Choroid plexus epithelial cell (primary cell): ENCODE results near the gene ZNF878.
"Not testable (repeated sequence)": the region's sequence is repeated elsewhere in the genome, so short reads cannot be mapped to it uniquely, and the experiment has no call there.

Experiments used
- DNase-seq: peaks from one replicate; pipeline ENCODE4 v3.0.0-alpha.2; 2010; ENCODE audit warnings: low read depth
- H3K4me3 ChIP-seq: 2 replicates; pipeline ENCODE4 v1.5.1; 2011; ENCODE audit warnings: low read depth, mild to moderate bottlenecking, control low read depth, low read length, moderate library complexity
- CTCF ChIP-seq: conservative IDR thresholded peaks from 2 replicates; pipeline ENCODE4 v1.5.1; 2011; ENCODE audit warnings: low read depth, mild to moderate bottlenecking, control low read depth, inconsistent platforms, low read length, moderate library complexity

The ZNF878 gene

GRCh38 chr19:12090807-12091206, 38.0 kb upstream of the ZNF878 start:
- DNase-seq, result peak; percentile 78
- no peak overlapping the region for H3K4me3 ChIP-seq
- peak; percentile 78 for TF ChIP-seq CTCF

GRCh38 chr19:12085074-12085818, 32.5 kb upstream of the ZNF878 start:
- no peak for DNase-seq
- H3K4me3 ChIP-seq, result no peak overlapping the region
- TF ChIP-seq CTCF, result no peak

DNA sequence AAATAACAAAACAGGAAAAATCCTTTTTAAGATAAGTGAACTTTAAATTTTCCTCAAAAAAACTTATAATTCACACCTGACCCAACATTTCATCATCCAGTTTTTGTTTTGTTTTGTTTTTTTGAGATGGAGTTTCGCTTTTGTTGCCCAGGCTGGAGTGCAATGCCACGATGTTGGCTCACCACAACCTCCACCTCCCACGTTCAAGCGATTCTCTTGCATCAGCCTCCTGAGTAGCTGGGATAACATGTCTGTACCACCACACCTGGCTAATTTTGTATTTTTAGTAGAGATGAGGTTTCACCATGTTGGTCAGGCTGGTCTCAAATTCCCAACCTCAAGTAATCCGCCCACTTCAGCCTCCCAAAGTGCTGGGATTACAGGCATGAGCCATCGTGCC, 30.6 kb upstream of the ZNF878 start:
- not testable (repeated sequence) for DNase-seq, H3K4me3 ChIP-seq

GRCh38 chr19:12077375-12077774, 24.6 kb upstream of the ZNF878 start:
- no peak overlapping the region for H3K4me3 ChIP-seq
- TF ChIP-seq CTCF, result no peak
- no peak for DNase-seq

- DNase-seq, H3K4me3 ChIP-seq: not testable (repeated sequence)
Observed at GRCh38 chr19:12076331-12076730, 23.6 kb upstream of the ZNF878 start.

DNA sequence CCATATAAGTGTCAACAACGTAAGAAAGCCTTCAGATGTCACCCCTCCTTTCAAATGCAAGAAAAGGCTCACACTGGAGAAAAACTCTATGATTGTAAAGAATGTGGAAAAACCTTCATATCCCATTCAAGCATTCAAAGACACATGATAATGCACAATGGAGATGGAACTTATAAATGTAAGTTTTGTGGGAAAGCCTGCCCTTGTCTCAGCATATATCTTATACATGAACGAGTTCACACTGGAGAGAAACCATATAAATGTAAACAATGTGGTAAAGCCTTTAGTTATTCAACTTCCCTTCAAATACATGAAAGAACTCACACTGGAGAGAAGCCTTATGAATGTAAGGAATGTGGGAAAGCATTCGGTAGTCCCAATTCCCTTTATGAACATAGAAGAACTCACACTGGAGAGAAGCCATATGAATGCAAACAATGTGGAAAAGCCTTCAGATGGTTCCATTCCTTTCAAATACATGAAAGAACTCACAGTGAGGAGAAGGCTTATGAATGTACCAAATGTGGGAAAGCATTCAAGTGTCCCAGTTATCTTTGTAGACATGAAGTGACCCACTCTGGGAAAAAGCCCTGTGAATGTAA, 22.9 kb upstream of the ZNF878 start:
- no peak overlapping the region for H3K4me3 ChIP-seq
- DNase-seq, result peak; percentile 23
- TF ChIP-seq CTCF, result no peak

- DNase-seq, result peak; percentile 93
- peak within 1 kb of the TSS; percentile 98 for H3K4me3 ChIP-seq
- no peak for TF ChIP-seq CTCF
Observed at GRCh38 chr19:12064590-12065538, 12.1 kb upstream of the ZNF878 start, which contains the start of gene ZNF844. Gene ZNF844 (plus strand): TSS chr19:12064731. CDS start chr19:12064874, 143 bp downstream.
